Ovary (tissue), 9 donors: ENCODE measurements around the gene THAP9. TPM values are rescaled to one million over a fixed set of nuclear protein-coding genes. Genes with fewer than 3 reads are reported as not detected.

ENCODE experiments used
- DNase-seq, 5 donors: peaks; one replicate each; pipeline ENCODE4 v3.0.0-alpha.2; 2019 to 2020
- H3K27ac ChIP-seq, 2 donors: fragments of 200-600 bp; one replicate each; pipeline versions ENCODE4 v1.5.1 to v1.8.0; 2019 to 2022
- H3K27me3 ChIP-seq: fragments of 200-600 bp; one replicate; pipeline ENCODE4 v1.8.0; 2022
- H3K36me3 ChIP-seq: fragments of 200-600 bp; sonication (generic); one replicate; pipeline ENCODE4 v1.5.1; 2019
- H3K4me1 ChIP-seq: one replicate; pipeline ENCODE4 v1.8.1; 2013; ENCODE audit warnings: mild to moderate bottlenecking, moderate library complexity; ENCODE audit not compliant: insufficient read depth
- H3K4me3 ChIP-seq: fragments of 200-600 bp; sonication (generic); one replicate; pipeline ENCODE4 v1.5.1; 2017
- H3K9me3 ChIP-seq, 2 donors: fragments of 200-600 bp in 1 of 2; sonication (generic) in 1 of 2; one replicate each; pipeline versions ENCODE4 v1.5.1 to v1.8.1; 2013 to 2019; ENCODE audit warnings: mild to moderate bottlenecking in 1 of 2, moderate library complexity in 1 of 2
- EP300 ChIP-seq: sonication (generic); formaldehyde crosslinking; IDR thresholded peaks from one replicate; pipeline ENCODE4 v1.6.1; 2017; ENCODE audit warnings: antibody characterized with exemption
- POLR2A ChIP-seq: fragments of 450-650 bp; IDR thresholded peaks from one replicate; pipeline ENCODE4 v1.6.1; 2017; ENCODE audit warnings: antibody characterized with exemption, mild to moderate bottlenecking, moderate library complexity
- WGBS, 3 donors: extraction: QIAGEN DNeasy Blood & Tissue Kit in 1 of 3; methylation state at CpG; one replicate each; pipeline versions ENCODE4 v1.1.5 to v1.1.7; 2013 to 2017; 5-methylcytosine and 5-hydroxymethylcytosine counted together
- intact Hi-C, 4 donors: fragments of 100-400 bp; cut with DNase I; formaldehyde crosslinking; loops; one replicate each; pipeline versions ENCODE4 v1.11.0 to v1.15.1; 2022 to 2023
- polyA plus RNA-seq, 2 donors: library from polyadenylated mRNA; stranded (reverse); fragments of 200-250 nt in 1 of 2; fragments of 350-450 nt in 1 of 2; fragmentation: Illumina TruSeq in 1 of 2; extraction: RNeasy Lipid Tissue Mini Kit (QIAGEN cat#74804) in 1 of 2; gene quantifications; one replicate each; pipeline ENCODE4 v1.2.3, GENCODE V29; 2013 to 2014
- total RNA-seq, 7 donors: library from RNA; depleted of rRNA in 2 of 7; stranded (reverse); fragments of >200 nt in 2 of 7; fragmentation: NEBNext Ultra II Directional in 3 of 7; extraction: Animal tissue kit (Norgen Biotek cat#: 25700) in 3 of 7; gene quantifications; one replicate each; pipeline versions ENCODE4 v1.1.0 to v1.2.4, GENCODE V29; 2016 to 2023
- TF ChIP-seq, protein P1 (sequence below), 3 donors: fragments of 450-650 bp in 2 of 3; fragments of 200-600 bp in 1 of 3; IDR thresholded peaks; one replicate each; pipeline versions ENCODE4 v1.5.1 to v1.8.0; 2016 to 2022; ENCODE audit warnings: antibody characterized with exemption in 3 of 3, mild to moderate bottlenecking in 1 of 3
- donor health status: DM: no; HTN: no; CAD: no; lungs with moderate emphysema.
- donor health status: DM: no; HTN: no; CAD: no.
- donor health status: Bipolar disorder and iron deficiency.
- donor health status: DM: yes; HTN: yes; CAD: no.
- donor health status: DM: no; HTN: no; CAD: no.
- donor health status: DM: yes; HTN: yes; CAD: no.

The THAP9 gene
- total and polyA plus RNA-seq, 9 donors: 2.8 to 9.0 (median 4.9) TPM

DNA sequence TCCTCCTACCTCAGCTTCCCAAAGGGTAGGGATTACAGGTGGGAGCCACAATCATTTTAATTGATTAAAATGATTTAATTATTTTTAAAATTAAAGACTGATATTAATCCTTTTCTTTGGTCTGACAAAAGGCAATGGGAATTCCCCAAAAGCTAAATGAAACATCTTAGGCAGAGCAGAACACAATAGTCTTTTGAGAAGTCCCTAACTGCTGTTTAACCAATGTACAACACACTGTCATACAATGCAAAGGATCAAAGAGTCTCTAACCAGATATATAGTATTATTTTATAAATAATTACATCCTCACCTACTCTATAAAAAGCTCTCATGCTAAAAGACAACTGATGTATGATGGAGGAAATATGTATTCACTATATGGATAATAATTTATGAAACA, 47.0 kb downstream of the THAP9 start:
- TF ChIP-seq, protein P1, sequence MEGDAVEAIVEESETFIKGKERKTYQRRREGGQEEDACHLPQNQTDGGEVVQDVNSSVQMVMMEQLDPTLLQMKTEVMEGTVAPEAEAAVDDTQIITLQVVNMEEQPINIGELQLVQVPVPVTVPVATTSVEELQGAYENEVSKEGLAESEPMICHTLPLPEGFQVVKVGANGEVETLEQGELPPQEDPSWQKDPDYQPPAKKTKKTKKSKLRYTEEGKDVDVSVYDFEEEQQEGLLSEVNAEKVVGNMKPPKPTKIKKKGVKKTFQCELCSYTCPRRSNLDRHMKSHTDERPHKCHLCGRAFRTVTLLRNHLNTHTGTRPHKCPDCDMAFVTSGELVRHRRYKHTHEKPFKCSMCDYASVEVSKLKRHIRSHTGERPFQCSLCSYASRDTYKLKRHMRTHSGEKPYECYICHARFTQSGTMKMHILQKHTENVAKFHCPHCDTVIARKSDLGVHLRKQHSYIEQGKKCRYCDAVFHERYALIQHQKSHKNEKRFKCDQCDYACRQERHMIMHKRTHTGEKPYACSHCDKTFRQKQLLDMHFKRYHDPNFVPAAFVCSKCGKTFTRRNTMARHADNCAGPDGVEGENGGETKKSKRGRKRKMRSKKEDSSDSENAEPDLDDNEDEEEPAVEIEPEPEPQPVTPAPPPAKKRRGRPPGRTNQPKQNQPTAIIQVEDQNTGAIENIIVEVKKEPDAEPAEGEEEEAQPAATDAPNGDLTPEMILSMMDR (IDR thresholded peaks at IDR 0.05): no peak
- TF ChIP-seq EP300 (no peak), POLR2A (no peak)
- Histone ChIP-seq H3K9me3 (no peaks in the 10 kb centered on the region), H3K27ac (no peak overlapping the region), H3K36me3 (no peaks in the 10 kb centered on the region), H3K4me1 (no peaks in the 10 kb centered on the region), H3K27me3 (no peaks in the 10 kb centered on the region), H3K4me3 (no peak overlapping the region)
- intact Hi-C loops: no loop called here
- DNase-seq: no peak

DNA sequence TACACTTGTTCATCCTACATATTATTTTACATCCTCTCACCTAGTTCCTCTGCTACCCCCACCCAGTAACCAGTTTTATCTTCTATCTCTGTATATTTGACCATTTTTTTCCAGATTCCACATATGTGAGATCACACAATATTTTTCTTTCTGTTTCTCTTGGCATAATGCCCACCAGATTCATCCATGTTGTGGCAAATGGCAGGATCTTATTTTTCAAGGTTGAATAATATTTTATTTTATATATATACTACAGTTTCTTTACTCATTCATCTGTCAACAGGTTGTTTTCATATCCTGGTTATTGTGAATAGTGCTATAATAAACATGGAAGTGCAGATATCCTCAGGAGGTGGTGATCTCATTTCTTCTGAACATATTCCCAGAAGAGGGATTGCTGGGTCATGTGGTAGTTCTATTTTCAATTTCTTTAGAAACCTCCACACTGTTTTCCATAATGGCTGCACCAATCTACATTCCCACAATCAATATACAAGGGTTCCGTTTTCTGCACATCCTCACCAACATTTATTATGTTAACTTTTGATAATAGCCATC, 48.2 kb downstream of the THAP9 start:
- Histone ChIP-seq H3K9me3 (no peaks in the 10 kb centered on the region), H3K4me1 (no peaks in the 10 kb centered on the region), H3K4me3 (no peak overlapping the region), H3K36me3 (no peaks in the 10 kb centered on the region), H3K27ac (no peak overlapping the region), H3K27me3 (no peaks in the 10 kb centered on the region)
- 95 to 98% (median 96%) methylated on average over 1 of the region's 1 CpG for WGBS, 3 donors
- TF ChIP-seq POLR2A: no peak
- no peak for TF ChIP-seq EP300
- TF ChIP-seq, protein P1 (IDR thresholded peaks at IDR 0.05): no peak
- intact Hi-C loops: no loop called here
- DNase-seq: no peak

DNA sequence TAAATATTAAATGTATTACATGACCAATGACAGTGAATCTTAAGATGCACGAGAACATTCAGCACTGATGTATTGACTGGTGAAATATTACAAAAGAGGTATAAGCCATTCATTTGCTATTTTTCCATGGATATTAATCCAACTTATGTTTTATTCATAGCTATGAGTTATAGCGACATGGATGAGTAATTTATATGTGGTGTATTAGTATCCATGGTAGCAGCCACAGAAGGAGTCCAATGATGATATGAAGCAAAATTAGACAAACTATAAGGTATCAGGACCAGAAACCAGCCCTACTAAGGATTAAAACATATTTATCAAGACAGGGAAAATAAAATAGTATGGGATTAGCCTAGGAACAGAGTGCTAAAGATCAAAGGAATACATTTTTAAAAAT, 50.7 kb downstream of the THAP9 start:
- H3K27me3 ChIP-seq: no peaks in the 10 kb centered on the region
- H3K36me3 ChIP-seq: no peaks in the 10 kb centered on the region
- no peak for DNase-seq
- no peak overlapping the region for H3K27ac ChIP-seq
- no peak overlapping the region for H3K4me3 ChIP-seq
- H3K9me3 ChIP-seq: no peaks in the 10 kb centered on the region
- no peak for TF ChIP-seq POLR2A
- TF ChIP-seq EP300: no peak
- TF ChIP-seq, protein P1 (IDR thresholded peaks at IDR 0.05): no peak
- 94 to 96% (median 96%) methylated on average over 2 of the region's 2 CpGs for WGBS, 3 donors
- no peaks in the 10 kb centered on the region for H3K4me1 ChIP-seq
- intact Hi-C loops: no loop called here

DNA sequence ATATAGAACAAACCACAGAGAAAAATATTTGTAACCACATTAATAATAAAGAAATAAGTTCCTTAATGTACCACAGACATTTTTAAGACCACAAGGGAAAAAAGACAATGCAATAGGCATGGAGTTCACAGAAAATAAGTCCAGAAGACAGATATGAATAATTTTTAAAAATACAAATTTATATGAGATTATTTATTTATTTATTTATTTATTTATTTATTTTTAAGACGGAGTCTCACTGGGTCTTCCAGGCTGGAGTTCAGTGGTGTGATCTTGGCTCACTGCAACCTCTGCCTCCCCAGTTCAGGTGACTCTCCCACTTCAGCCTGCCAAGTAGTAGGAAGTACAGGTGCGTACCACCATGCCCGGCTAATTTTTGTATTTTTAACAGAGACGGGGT, 53.7 kb downstream of the THAP9 start:
- no peaks in the 10 kb centered on the region for H3K9me3 ChIP-seq
- intact Hi-C loops: no loop called here
- DNase-seq: no peak
- TF ChIP-seq, protein P1 (IDR thresholded peaks at IDR 0.05): no peak
- TF ChIP-seq EP300 (no peak), POLR2A (no peak)
- no peaks in the 10 kb centered on the region for H3K27me3 ChIP-seq
- H3K4me3 ChIP-seq: no peak overlapping the region
- WGBS, 3 donors: 93 to 97% (median 95%) methylated on average over 4 of the region's 4 CpGs
- H3K27ac ChIP-seq: no peak overlapping the region
- no peaks in the 10 kb centered on the region for H3K36me3 ChIP-seq
- H3K4me1 ChIP-seq: no peaks in the 10 kb centered on the region
